Mucosa of stomach (tissue), 1 donor: ENCODE measurements around the gene PHACTR1.

Experiments used
- H3K27me3 ChIP-seq: one replicate; pipeline ENCODE4 v1.7.0; 2013; ENCODE audit warnings: mild to moderate bottlenecking, low read length; ENCODE audit not compliant: control insufficient read depth, insufficient read depth
- H3K36me3 ChIP-seq: one replicate; pipeline ENCODE4 v1.7.0; 2013; ENCODE audit warnings: low read length; ENCODE audit not compliant: control insufficient read depth, insufficient read depth
- H3K4me1 ChIP-seq: one replicate; pipeline ENCODE4 v1.7.0; 2013; ENCODE audit warnings: mild to moderate bottlenecking, low read length; ENCODE audit not compliant: control insufficient read depth, insufficient read depth
- H3K4me3 ChIP-seq: one replicate; pipeline ENCODE4 v1.7.0; 2013; ENCODE audit warnings: low read length
- H3K9ac ChIP-seq: one replicate; pipeline ENCODE4 v1.7.0; 2013; ENCODE audit warnings: mild to moderate bottlenecking, low read length, moderate library complexity
- H3K9me3 ChIP-seq: one replicate; pipeline ENCODE4 v1.7.0; 2013; ENCODE audit warnings: mild to moderate bottlenecking, low read length, moderate library complexity; ENCODE audit not compliant: control insufficient read depth
- donor health status: Pancreatic carcinoma.

Gene PHACTR1

DNA sequence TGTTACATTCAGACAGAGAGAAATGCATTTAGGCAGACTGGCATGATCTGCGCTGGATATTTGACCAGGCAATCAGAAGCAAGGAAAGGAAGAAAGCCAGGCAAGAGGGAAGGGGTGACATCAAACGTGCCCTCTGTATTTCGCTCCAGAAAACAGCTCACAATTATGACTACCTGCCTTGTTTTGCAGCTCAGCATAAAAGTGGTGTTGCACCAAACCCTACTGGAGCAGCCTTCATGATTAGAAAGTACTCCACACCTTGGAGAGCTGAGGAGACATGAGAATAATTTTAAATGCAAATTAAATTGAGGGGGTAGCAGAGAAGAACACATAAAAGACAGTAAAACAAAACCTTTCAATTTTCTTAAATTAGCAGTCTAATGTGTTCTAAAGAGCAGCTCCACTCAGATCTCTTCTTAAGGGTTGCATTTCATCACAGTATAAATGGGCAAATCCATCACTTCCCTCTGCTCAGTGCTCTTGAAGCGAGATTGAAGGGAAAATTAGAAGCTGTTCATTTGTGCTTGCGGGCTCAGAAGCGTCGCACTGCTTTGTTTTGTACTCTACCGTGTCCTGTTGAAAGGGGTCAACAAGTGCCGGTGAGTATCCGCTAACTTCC lies at the start of gene PHACTR1:
Gene PHACTR1 (plus strand): TSS at position 470 of the 619 bp plus-strand sequence.
- Histone ChIP-seq H3K36me3 (no peaks in the 10 kb centered on the region), H3K9me3 (no peaks in the 10 kb centered on the region), H3K9ac (no peak within 1 kb of the TSS), H3K27me3 (no peaks in the 10 kb centered on the region), H3K4me3 (no peak within 1 kb of the TSS), H3K4me1 (no peaks in the 10 kb centered on the region)

GRCh38 chr6:12666886-12667285 lies 49.7 kb upstream of the PHACTR1 start:
- Histone ChIP-seq H3K27me3 (no peaks in the 10 kb centered on the region), H3K36me3 (no peaks in the 10 kb centered on the region), H3K9me3 (no peaks in the 10 kb centered on the region), H3K4me1 (no peaks in the 10 kb centered on the region), H3K9ac (no peak overlapping the region), H3K4me3 (no peak overlapping the region)

DNA sequence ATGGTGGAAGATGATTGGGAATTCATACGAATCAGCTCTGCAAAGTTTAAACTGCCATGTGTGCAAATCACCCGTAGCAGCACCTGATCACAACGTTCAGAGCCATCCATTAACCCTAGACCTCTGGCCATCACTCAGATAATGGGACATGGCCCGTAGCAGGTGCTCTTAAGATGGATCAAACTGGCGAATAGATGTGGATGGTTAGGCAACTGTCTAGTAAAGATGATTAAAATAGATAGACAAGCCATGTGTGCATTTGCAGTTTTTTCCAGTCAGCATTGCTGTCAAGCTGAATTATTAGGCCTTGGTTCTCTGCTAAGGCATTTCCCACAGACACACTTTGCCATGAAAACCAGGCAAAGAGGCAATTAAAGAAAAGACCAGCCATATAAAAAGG lies 40.6 kb upstream of the PHACTR1 start:
- no peaks in the 10 kb centered on the region for H3K9me3 ChIP-seq
- no peaks in the 10 kb centered on the region for H3K36me3 ChIP-seq
- H3K4me3 ChIP-seq, result no peak overlapping the region
- H3K27me3 ChIP-seq, result no peaks in the 10 kb centered on the region
- no peaks in the 10 kb centered on the region for H3K4me1 ChIP-seq
- no peak overlapping the region for H3K9ac ChIP-seq

- Histone ChIP-seq H3K9me3 (no peaks in the 10 kb centered on the region), H3K36me3 (no peaks in the 10 kb centered on the region), H3K27me3 (no peaks in the 10 kb centered on the region), H3K4me1 (no peaks in the 10 kb centered on the region), H3K4me3 (no peak overlapping the region), H3K9ac (no peak overlapping the region)
Observed at GRCh38 chr6:12679341-12679740, 37.2 kb upstream of the PHACTR1 start.

- Histone ChIP-seq H3K27me3 (no peaks in the 10 kb centered on the region), H3K36me3 (no peaks in the 10 kb centered on the region), H3K9me3 (no peaks in the 10 kb centered on the region), H3K9ac (no peak overlapping the region), H3K4me1 (no peaks in the 10 kb centered on the region), H3K4me3 (no peak overlapping the region)
Observed at GRCh38 chr6:12693122-12693521, 23.4 kb upstream of the PHACTR1 start.

DNA sequence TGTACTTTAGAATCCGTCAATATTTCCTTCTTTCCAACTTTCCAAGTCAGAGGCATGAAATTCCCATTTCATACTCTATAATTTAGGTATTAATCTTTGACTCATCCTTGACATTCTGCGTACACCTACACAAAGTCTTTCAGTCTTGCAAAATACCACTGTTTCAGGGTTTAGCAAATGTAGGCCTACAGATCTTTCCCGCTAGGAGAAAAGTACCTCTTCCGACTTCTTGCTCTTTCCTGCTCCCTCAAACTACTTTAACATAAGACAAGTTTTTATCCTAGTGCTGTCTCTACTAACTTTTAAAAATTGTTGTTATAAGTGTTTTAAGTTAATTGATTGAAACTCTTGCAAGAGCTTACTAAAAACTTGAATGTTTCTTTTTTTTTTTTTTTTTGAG lies 18.3 kb upstream of the PHACTR1 start:
- H3K4me3 ChIP-seq, result no peak overlapping the region
- H3K9ac ChIP-seq, result no peak overlapping the region
- no peaks in the 10 kb centered on the region for H3K4me1 ChIP-seq
- H3K27me3 ChIP-seq, result peaks cover 2% of the 10 kb centered on the region
- no peaks in the 10 kb centered on the region for H3K9me3 ChIP-seq
- no peaks in the 10 kb centered on the region for H3K36me3 ChIP-seq

DNA sequence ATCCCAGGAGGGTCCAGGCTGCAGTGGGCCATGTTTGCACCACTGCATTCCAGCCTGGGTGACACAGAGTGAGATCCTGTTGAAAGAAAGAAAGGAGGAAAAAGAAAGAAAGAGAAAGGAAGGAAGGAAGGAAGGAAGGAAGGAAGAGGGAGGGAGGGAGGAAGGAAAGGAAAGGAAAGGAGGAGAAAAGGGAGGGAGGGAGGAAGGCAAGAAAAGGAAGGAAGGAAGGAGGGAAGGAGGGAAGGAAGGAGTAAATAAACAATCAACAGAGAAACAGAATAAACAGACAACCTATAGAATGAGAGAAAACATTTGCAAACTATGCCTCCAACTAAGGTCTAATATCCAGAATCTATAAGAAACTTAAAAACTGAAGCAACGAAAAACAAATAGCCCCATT lies 11.6 kb upstream of the PHACTR1 start:
- no peaks in the 10 kb centered on the region for H3K4me1 ChIP-seq
- H3K27me3 ChIP-seq, result no peaks in the 10 kb centered on the region
- H3K9me3 ChIP-seq, result no peaks in the 10 kb centered on the region
- H3K36me3 ChIP-seq, result no peaks in the 10 kb centered on the region
- H3K4me3 ChIP-seq, result no peak overlapping the region
- H3K9ac ChIP-seq, result no peak overlapping the region

GRCh38 chr6:12709116-12709515 lies 7.5 kb upstream of the PHACTR1 start:
- Histone ChIP-seq H3K27me3 (no peaks in the 10 kb centered on the region), H3K4me3 (no peak overlapping the region), H3K4me1 (no peaks in the 10 kb centered on the region), H3K9ac (no peak overlapping the region), H3K36me3 (no peaks in the 10 kb centered on the region), H3K9me3 (no peaks in the 10 kb centered on the region)

- no peaks in the 10 kb centered on the region for H3K36me3 ChIP-seq
- no peaks in the 10 kb centered on the region for H3K9me3 ChIP-seq
- H3K9ac ChIP-seq, result no peak overlapping the region
- H3K4me1 ChIP-seq, result no peaks in the 10 kb centered on the region
- H3K4me3 ChIP-seq, result no peak overlapping the region
- no peaks in the 10 kb centered on the region for H3K27me3 ChIP-seq
Observed at GRCh38 chr6:12709556-12710232, 6.9 kb upstream of the PHACTR1 start.

- H3K9me3 ChIP-seq, result no peaks in the 10 kb centered on the region
- no peaks in the 10 kb centered on the region for H3K27me3 ChIP-seq
- no peaks in the 10 kb centered on the region for H3K36me3 ChIP-seq
- H3K9ac ChIP-seq, result no peak overlapping the region
- H3K4me3 ChIP-seq, result no peak overlapping the region
- H3K4me1 ChIP-seq, result no peaks in the 10 kb centered on the region
Observed at GRCh38 chr6:12710921-12711320, 5.6 kb upstream of the PHACTR1 start.

DNA sequence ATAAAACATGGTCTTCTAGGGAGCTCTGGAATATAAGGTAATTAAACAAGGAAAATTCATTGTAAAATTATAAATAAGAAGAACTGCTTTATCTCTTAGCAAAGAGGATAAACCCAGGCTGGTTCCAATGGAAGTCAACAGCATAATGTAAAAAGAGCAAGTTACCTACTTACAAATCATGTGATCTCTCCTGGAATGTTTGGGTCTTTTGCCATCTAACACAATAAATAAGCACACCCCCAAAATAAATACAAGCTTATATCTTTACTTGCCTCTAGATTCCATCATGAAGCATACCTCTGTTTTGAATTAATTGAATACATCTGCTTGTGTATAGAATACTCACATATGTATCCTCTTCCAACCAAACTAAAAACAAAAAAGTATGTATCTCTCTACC lies 2.5 kb upstream of the PHACTR1 start:
- Histone ChIP-seq H3K27me3 (no peaks in the 10 kb centered on the region), H3K36me3 (no peaks in the 10 kb centered on the region), H3K9ac (no peak overlapping the region), H3K9me3 (no peaks in the 10 kb centered on the region), H3K4me3 (no peak overlapping the region), H3K4me1 (no peaks in the 10 kb centered on the region)

GRCh38 chr6:12715437-12715836 lies 1.1 kb upstream of the PHACTR1 start:
- H3K36me3 ChIP-seq, result no peaks in the 10 kb centered on the region
- H3K9me3 ChIP-seq, result no peaks in the 10 kb centered on the region
- no peak overlapping the region for H3K9ac ChIP-seq
- H3K4me3 ChIP-seq, result no peak overlapping the region
- no peaks in the 10 kb centered on the region for H3K27me3 ChIP-seq
- H3K4me1 ChIP-seq, result no peaks in the 10 kb centered on the region
